C4-2B (cell line): Measurements from ENCODE around the gene KCNJ1.

Experiments used
- H3K27ac ChIP-seq: fragments of 450-650 bp; 2 replicates; pipeline ENCODE4 v1.5.1; 2017
- ZFX ChIP-seq: fragments of 450-650 bp; IDR thresholded peaks from 2 replicates; pipeline ENCODE4 v1.6.1; 2017
- TF ChIP-seq, protein P1 (sequence below): fragments of 450-650 bp; conservative IDR thresholded peaks from 2 replicates; pipeline ENCODE4 v1.5.1; 2017; ENCODE audit warnings: mild to moderate bottlenecking

KCNJ1 gene

DNA sequence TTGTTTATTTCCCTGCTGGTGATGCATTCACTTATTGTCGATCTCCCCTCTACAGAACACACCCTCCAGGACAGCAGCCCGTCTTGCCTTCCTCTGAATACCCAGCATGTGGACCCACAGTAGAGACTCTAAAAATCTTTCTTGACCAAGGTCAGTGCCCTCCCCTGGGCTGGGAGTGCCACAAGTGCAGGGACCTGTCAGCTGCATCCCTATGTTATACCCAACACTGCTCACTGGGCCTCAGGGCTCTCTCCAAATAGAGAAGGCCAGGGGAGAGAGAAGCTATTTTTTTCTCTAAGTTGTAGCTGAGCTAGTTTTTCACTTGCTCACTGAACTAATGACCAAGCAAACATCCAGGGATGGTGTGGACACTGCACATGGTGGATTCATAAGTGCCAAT lies 9.8 kb downstream of the KCNJ1 start:
- H3K27ac ChIP-seq: no peak overlapping the region
- TF ChIP-seq, protein P1, sequence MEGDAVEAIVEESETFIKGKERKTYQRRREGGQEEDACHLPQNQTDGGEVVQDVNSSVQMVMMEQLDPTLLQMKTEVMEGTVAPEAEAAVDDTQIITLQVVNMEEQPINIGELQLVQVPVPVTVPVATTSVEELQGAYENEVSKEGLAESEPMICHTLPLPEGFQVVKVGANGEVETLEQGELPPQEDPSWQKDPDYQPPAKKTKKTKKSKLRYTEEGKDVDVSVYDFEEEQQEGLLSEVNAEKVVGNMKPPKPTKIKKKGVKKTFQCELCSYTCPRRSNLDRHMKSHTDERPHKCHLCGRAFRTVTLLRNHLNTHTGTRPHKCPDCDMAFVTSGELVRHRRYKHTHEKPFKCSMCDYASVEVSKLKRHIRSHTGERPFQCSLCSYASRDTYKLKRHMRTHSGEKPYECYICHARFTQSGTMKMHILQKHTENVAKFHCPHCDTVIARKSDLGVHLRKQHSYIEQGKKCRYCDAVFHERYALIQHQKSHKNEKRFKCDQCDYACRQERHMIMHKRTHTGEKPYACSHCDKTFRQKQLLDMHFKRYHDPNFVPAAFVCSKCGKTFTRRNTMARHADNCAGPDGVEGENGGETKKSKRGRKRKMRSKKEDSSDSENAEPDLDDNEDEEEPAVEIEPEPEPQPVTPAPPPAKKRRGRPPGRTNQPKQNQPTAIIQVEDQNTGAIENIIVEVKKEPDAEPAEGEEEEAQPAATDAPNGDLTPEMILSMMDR: no peak
- no peak for TF ChIP-seq ZFX

DNA sequence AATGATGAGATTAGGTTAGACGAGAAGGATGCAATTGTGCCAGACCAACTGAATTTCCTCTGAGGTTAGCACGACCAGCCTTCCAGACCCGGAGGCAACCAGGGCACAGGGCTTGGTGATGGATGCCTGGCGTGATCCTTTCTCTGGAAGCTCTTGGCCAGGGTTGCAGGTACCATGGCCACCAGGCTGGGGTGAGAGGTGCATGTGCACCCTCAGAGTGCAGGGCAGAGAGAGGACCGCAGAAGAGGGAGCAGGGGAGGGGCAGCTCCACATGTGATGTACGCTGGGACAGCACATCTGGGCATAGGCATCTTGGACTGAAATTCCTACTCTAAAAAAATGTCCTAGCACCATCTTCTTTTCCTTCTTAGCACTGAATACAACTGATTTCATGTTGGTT lies 10.9 kb downstream of the KCNJ1 start:
- TF ChIP-seq, protein P1: no peak
- no peak for TF ChIP-seq ZFX
- H3K27ac ChIP-seq: no peak overlapping the region

DNA sequence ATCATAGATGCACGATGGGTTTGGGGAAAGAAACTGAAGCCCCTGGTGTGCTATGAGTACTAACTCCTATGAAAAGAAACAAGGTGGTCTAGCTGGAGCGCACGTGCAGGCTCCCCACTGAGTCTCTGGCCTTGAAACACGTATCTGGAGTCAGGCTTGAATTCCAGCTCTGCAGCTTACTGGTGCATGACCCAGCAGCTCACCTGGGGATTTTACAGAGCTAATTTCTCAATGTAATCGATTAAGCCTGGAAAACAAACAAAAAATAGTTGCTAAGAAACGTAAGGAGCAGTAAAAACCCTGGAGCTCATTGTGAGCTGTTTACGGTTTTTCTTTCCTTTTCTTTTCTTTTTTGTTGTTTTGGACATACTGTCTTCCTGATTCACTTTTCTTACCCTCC lies 12.3 kb downstream of the KCNJ1 start:
- H3K27ac ChIP-seq: no peak overlapping the region
- no peak for TF ChIP-seq ZFX
- TF ChIP-seq, protein P1: no peak

DNA sequence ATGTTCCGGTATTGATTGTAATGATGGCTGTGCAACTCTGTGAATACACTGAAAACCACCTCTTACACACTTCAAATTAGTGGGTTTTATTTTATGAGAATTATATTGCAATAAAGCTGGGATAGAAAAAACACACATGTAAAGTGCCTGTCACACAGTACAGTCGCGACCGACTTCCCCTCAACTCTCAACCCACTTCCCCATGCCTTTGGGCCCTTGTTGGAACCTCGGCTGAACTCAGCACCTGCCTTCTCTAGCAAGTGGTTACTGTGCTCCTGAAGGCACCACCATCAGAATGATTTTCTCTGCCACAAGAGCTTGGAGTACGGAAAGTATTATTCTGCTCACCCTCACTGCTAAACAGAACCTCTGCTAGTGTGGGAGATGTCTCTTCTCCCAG lies 13.5 kb downstream of the KCNJ1 start:
- TF ChIP-seq, protein P1: no peak
- TF ChIP-seq ZFX: no peak
- no peak overlapping the region for H3K27ac ChIP-seq

DNA sequence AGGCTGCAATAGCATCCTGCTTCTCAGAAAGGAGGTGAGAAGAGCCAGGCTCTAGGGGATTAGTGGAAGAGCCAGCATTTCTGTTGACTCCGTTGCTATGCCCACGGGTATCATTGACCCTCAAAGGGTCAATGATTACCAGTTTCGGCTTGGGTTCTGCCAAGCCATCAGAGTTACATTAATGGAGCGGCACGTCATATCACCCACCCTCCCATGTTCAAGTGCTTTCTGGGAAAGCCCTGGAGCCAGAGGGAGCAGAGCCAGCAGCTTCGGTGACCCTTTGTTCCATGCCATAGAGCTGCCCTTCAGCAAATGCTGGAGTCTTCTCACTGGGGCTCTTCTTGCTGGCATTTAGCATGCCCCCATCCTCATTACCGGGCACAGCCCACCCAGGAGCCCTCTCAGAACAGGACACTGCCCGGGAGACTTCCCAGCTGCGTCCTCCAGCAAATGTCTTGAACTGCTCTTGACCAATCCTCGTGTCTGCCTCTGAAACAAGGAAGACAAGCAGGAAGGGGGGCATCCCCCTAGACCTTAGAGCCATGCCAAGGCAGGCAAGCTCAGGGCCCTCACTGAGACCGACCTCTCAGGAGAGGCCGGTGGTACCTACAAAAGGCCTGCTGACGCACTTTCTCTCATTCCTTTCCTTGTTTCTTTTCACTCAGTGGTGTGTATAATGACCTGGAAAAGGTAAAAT lies 14.6 kb downstream of the KCNJ1 start:
- TF ChIP-seq, protein P1: no peak
- TF ChIP-seq ZFX: no peak
- no peak overlapping the region for H3K27ac ChIP-seq

DNA sequence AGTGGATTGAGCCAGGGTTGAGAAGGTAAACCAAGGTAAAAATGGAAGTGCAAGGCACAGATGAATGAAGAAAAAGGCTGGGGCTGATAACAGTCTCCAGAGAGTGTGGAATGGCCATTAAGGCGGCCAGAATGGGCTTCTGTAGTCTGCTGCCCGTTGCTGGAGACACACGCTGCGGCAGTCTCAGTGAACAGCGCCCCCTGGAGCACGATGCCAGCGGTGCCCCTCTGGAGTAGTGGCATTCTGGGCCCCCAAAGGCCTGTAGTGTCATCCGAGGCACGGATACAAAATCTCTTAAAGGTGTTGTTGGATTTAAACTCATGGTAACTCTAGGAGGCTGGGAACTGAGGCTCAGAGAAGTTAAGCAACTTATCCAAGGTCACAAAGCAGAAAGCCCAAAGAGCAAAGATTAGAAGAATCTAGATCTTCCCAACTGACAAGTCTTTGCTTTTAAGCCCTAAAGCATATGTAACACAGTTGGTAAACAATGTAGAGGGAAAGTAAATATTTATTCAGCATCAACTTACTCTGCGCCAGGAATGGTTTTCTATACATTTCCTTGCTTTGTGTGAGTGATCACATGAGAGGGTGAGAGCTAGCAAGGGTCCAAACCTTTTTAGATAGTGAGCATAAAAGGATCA lies 18.2 kb downstream of the KCNJ1 start:
- TF ChIP-seq, protein P1: peak; percentile 80
- TF ChIP-seq ZFX: no peak
- H3K27ac ChIP-seq: peak overlapping the region; percentile 75

DNA sequence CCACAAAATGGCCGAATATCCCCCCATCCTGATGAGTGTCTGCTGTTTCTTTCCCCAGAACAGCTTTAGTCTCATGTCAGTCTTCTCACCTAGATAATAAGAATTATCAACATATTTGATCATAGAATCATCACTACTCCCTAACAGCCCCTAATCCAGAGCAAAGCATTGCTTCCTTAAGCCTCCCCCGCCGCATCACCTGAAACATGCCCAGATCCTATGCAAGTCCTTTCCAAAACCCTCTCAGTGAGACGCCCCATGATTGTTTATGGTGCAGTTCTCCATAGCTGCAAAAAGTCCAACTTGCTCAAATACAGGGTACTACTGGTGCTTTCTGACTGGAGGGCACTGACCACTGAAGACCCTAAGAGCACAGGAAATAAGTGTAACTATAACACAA lies 20.1 kb downstream of the KCNJ1 start:
- TF ChIP-seq, protein P1: no peak
- TF ChIP-seq ZFX: no peak
- H3K27ac ChIP-seq: no peak overlapping the region
